Adrenal gland (tissue), 12 donors: Measurements from ENCODE around the gene CCDC15. TPM values are rescaled to one million over a fixed set of nuclear protein-coding genes. Genes with fewer than 3 reads are reported as not detected.
"Not testable (repeated sequence)": the region's sequence is repeated elsewhere in the genome, so short reads cannot be mapped to it uniquely, and the experiment has no call there.

Experiments
- DNase-seq, 7 donors: peaks; one replicate each; pipeline ENCODE4 v3.0.0-alpha.2; 2019 to 2020
- H3K27ac ChIP-seq, 5 donors: fragments of 200-600 bp; sonication (generic) in 4 of 5; 1 replicate in 3 of 5; 2 replicates in 2 of 5; pipeline versions ENCODE4 v1.5.1 to v1.8.0; 2016 to 2020; ENCODE audit warnings: mild to moderate bottlenecking in 1 of 5
- H3K27me3 ChIP-seq: fragments of 200-600 bp; 2 replicates; pipeline ENCODE4 v1.8.0; 2021
- H3K36me3 ChIP-seq, 2 donors: fragments of 200-600 bp; replicated peaks in 1 of 2; 1 replicate in 1 of 2; 2 replicates in 1 of 2; pipeline versions ENCODE4 v1.5.1 to v1.8.0; 2018 to 2022
- H3K4me1 ChIP-seq, 2 donors: fragments of 200-600 bp; replicated peaks in 1 of 2; 1 replicate in 1 of 2; 2 replicates in 1 of 2; pipeline versions ENCODE4 v1.5.1 to v1.8.0; 2018 to 2021
- H3K4me3 ChIP-seq, 4 donors: fragments of 200-600 bp; sonication (generic) in 3 of 4; one replicate each; pipeline ENCODE4 v1.5.1; 2016 to 2018
- H3K9me3 ChIP-seq, 3 donors: fragments of 200-600 bp; sonication (generic) in 1 of 3; replicated peaks in 1 of 3; 1 replicate in 2 of 3; 2 replicates in 1 of 3; pipeline versions ENCODE4 v1.5.1 to v1.8.0; 2016 to 2021
- CTCF ChIP-seq, 6 experiments: fragments of 450-650 bp in 4 of 6; fragments of 200-600 bp in 2 of 6; sonication (generic) in 1 of 6; IDR thresholded peaks; 1 replicate in 5 of 6; 2 replicates in 1 of 6; pipeline versions ENCODE4 v1.5.1 to v1.8.0; 2016 to 2021; ENCODE audit warnings: antibody characterized with exemption in 6 of 6, mild to moderate bottlenecking in 2 of 6, moderate library complexity in 1 of 6
- POLR2A ChIP-seq, 2 donors: fragments of 450-650 bp; IDR thresholded peaks; one replicate each; pipeline ENCODE4 v1.6.1; 2017; ENCODE audit warnings: antibody characterized with exemption in 2 of 2, mild to moderate bottlenecking in 2 of 2, moderate library complexity in 1 of 2
- WGBS, 4 donors: extraction: QIAGEN DNeasy Blood & Tissue Kit in 2 of 4; methylation state at CpG; one replicate each; pipeline versions ENCODE4 v1.1.5 to v1.1.7; 2013 to 2017; 5-methylcytosine and 5-hydroxymethylcytosine counted together
- intact Hi-C, 2 donors: fragments of 100-400 bp; cut with DNase I; formaldehyde crosslinking; loops; one replicate each; pipeline versions ENCODE4 v1.14.1 to v1.15.0; 2022 to 2023
- polyA plus RNA-seq, 3 donors: library from polyadenylated mRNA; stranded (reverse); fragments of 200-250 nt in 2 of 3; fragments of 350-450 nt in 1 of 3; fragmentation: Illumina TruSeq in 1 of 3; extraction: RNeasy Lipid Tissue Mini Kit (QIAGEN cat#74804) in 1 of 3; gene quantifications; one replicate each; pipeline ENCODE4 v1.2.3, GENCODE V29; 2013 to 2014
- total RNA-seq, 9 donors: library from RNA; depleted of rRNA in 4 of 9; stranded (reverse); fragments of >200 nt in 4 of 9; fragments of 120-200 nt in 1 of 9; fragmentation: NEBNext Ultra II Directional in 1 of 9; extraction: Animal tissue kit (Norgen Biotek cat#: 25700) in 1 of 9; gene quantifications; one replicate each; pipeline versions ENCODE4 v1.1.0 to v1.2.4, GENCODE V29; 2013 to 2023
- donor health status: healthy with polysubstance abuse.
- donor health status: Bipolar disorder and iron deficiency.
- donor health status: DM: yes; HTN: yes; CAD: no.
- donor health status: DM: no; HTN: no; CAD: no.
- donor health status: DM: no; HTN: no; CAD: no.
- donor health status: DM: yes; HTN: yes; CAD: no.

CCDC15 gene
- total and polyA plus RNA-seq, 12 donors: 0.47 to 4.9 (median 2.0) TPM

GRCh38 chr11:125049164-125049792 is 95.3 kb downstream of the CCDC15 start:
- 92 to 99% (median 96%) methylated on average over 4 of the region's 4 CpGs for WGBS, 4 donors
- H3K9me3 ChIP-seq: no peaks in the 10 kb centered on the region
- H3K4me3 ChIP-seq: no peak overlapping the region
- H3K27me3 ChIP-seq: no peaks in the 10 kb centered on the region
- H3K36me3 ChIP-seq: no peaks in the 10 kb centered on the region
- no peak for DNase-seq
- H3K4me1 ChIP-seq: no peaks in the 10 kb centered on the region
- H3K27ac ChIP-seq: no peak overlapping the region
- no peak for TF ChIP-seq CTCF (IDR thresholded peaks at IDR 0.05)
- TF ChIP-seq POLR2A (IDR thresholded peaks at IDR 0.05): no peak
- intact Hi-C loops: no loop called here

- no peak overlapping the region for H3K4me3 ChIP-seq
- intact Hi-C loops: no loop called here
- H3K27me3 ChIP-seq: no peaks in the 10 kb centered on the region
- TF ChIP-seq POLR2A (IDR thresholded peaks at IDR 0.05) (no peak), CTCF (IDR thresholded peaks at IDR 0.05) (no peak)
- H3K36me3 ChIP-seq: no peaks in the 10 kb centered on the region
- no peaks in the 10 kb centered on the region for H3K9me3 ChIP-seq
- H3K27ac ChIP-seq: no peak overlapping the region
- DNase-seq: no peak
- H3K4me1 ChIP-seq: no peaks in the 10 kb centered on the region
Observed at GRCh38 chr11:125052047-125052446, 98.0 kb downstream of the CCDC15 start.

- 57 to 89% (median 80%) methylated on average over 1 of the region's 1 CpG; no CpG with 5 or more reads in 1 of the 4 donors for WGBS, 4 donors
Observed at GRCh38 chr11:125053167-125053566, 99.2 kb downstream of the CCDC15 start.

GRCh38 chr11:125055107-125055715 is 101.2 kb downstream of the CCDC15 start:
- Histone ChIP-seq H3K9me3 (no peaks in the 10 kb centered on the region), H3K36me3 (no peaks in the 10 kb centered on the region), H3K4me1 (no peaks in the 10 kb centered on the region), H3K4me3 (no peak overlapping the region), H3K27ac (no peak overlapping the region), H3K27me3 (no peaks in the 10 kb centered on the region)
- intact Hi-C loops: no loop called here
- 75 to 88% (median 82%) methylated on average over 2 of the region's 2 CpGs for WGBS, 4 donors
- DNase-seq: no peak
- TF ChIP-seq POLR2A (IDR thresholded peaks at IDR 0.05) (no peak), CTCF (IDR thresholded peaks at IDR 0.05) (no peak)

More at GRCh38 chr11:125053167-125053566, 99.2 kb downstream of the CCDC15 start:
- no peaks in the 10 kb centered on the region for H3K4me1 ChIP-seq
- H3K4me3 ChIP-seq: no peak overlapping the region
- TF ChIP-seq POLR2A (IDR thresholded peaks at IDR 0.05): no peak
- H3K9me3 ChIP-seq: no peaks in the 10 kb centered on the region
- H3K27me3 ChIP-seq: no peaks in the 10 kb centered on the region
- DNase-seq: no peak
- intact Hi-C loops: no loop called here
- no peak overlapping the region for H3K27ac ChIP-seq
- H3K36me3 ChIP-seq: no peaks in the 10 kb centered on the region

- H3K4me3 ChIP-seq, H3K27me3 ChIP-seq, intact Hi-C loops, H3K4me1 ChIP-seq, H3K36me3 ChIP-seq, H3K9me3 ChIP-seq, H3K27ac ChIP-seq, DNase-seq: not testable (repeated sequence)
- WGBS, 4 donors: 93 to 100% (median 97%) methylated on average over 2 of the region's 2 CpGs
Observed at GRCh38 chr11:125056111-125056510, 102.1 kb downstream of the CCDC15 start.
